Right lobe of liver (tissue), 4 donors: ENCODE measurements around the gene ANP32A.
A peak's percentile ranks its signal among the peaks of the same experiment; 100 is the strongest.

Source experiments
- POLR2A ChIP-seq: fragments of 450-650 bp; IDR thresholded peaks from one replicate; pipeline ENCODE4 v1.6.1; 2017; ENCODE audit warnings: antibody characterized with exemption, mild to moderate bottlenecking
- TF ChIP-seq, protein P1 (sequence below), 4 donors: fragments of 200-600 bp in 3 of 4; fragments of 450-650 bp in 1 of 4; IDR thresholded peaks; one replicate each; pipeline versions ENCODE4 v1.5.1 to v1.8.0; 2016 to 2022; ENCODE audit warnings: antibody characterized with exemption in 4 of 4, mild to moderate bottlenecking in 2 of 4
- donor health status: DM: no; HTN: no; CAD: no.
- donor health status: DM: no; HTN: no; CAD: no.
- donor health status: DM: no; HTN: yes; CAD: no.

DNA sequence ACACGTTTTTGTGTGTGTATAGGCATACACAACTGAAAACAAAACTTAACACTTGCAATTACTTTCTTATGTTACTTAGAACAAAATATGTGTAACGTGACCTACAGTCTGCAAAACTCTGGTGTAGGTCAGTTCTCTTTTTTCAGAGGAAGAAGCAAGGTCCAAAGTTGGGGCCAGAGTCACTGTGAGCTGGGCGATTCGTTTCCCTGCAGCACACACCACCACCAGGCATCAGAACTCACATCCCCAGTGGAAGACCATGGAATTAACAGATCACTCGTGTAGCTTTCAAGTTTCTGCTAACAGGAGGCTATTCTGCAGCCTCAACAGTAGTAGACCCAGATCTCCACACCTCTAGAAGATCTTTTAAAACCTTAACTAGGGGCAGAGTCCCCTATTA, 25.8 kb downstream of the ANP32A start:
- no peak for TF ChIP-seq POLR2A
- TF ChIP-seq, protein P1, sequence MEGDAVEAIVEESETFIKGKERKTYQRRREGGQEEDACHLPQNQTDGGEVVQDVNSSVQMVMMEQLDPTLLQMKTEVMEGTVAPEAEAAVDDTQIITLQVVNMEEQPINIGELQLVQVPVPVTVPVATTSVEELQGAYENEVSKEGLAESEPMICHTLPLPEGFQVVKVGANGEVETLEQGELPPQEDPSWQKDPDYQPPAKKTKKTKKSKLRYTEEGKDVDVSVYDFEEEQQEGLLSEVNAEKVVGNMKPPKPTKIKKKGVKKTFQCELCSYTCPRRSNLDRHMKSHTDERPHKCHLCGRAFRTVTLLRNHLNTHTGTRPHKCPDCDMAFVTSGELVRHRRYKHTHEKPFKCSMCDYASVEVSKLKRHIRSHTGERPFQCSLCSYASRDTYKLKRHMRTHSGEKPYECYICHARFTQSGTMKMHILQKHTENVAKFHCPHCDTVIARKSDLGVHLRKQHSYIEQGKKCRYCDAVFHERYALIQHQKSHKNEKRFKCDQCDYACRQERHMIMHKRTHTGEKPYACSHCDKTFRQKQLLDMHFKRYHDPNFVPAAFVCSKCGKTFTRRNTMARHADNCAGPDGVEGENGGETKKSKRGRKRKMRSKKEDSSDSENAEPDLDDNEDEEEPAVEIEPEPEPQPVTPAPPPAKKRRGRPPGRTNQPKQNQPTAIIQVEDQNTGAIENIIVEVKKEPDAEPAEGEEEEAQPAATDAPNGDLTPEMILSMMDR (IDR thresholded peaks at IDR 0.05), result peak in 1 of 4 donors; percentile 11
